LNCaP clone FGC (cell line): ENCODE measurements around the gene CCDC50.

Source experiments
- DNase-seq: peaks from one replicate; pipeline ENCODE4 v3.0.0-alpha.2; 2011; ENCODE audit warnings: low read depth
- H3K4me3 ChIP-seq: 2 replicates; pipeline ENCODE4 v1.5.1; 2011; ENCODE audit warnings: mild to moderate bottlenecking, low read depth, low read length, control low read depth
- CTCF ChIP-seq: IDR thresholded peaks from 2 replicates; pipeline ENCODE4 v1.5.1; 2012; ENCODE audit warnings: mild to moderate bottlenecking; ENCODE audit not compliant: control insufficient read depth, insufficient read depth; ENCODE audit errors: extremely low read depth

The CCDC50 gene

GRCh38 chr3:191438150-191438814 lies 109.1 kb downstream of the CCDC50 start:
- TF ChIP-seq CTCF: no peak
- no peak overlapping the region for H3K4me3 ChIP-seq

DNA sequence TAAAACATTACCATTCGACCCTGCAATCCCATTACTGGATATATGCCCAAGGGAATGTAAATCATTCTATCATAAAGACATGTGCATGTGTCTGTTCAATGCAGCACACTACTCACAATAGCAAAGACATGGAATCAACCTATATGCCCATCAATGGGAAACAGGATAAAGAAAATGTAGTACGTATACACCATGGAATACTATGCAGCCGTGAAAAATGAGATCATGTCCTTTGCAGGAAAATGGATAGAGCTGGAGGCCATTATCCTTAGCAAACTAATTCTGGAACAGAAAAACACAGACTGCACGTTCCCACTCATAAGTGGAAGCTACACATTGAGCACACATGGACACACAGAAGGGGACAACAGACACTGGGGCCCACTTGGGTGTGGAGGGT lies 111.3 kb downstream of the CCDC50 start:
- no peak overlapping the region for H3K4me3 ChIP-seq
- TF ChIP-seq CTCF: no peak
- DNase-seq: no peak

More at GRCh38 chr3:191438150-191438814, 109.1 kb downstream of the CCDC50 start:
- no peak for DNase-seq

- no peak for TF ChIP-seq CTCF
Measured at GRCh38 chr3:191441687-191442086, 112.5 kb downstream of the CCDC50 start.

DNA sequence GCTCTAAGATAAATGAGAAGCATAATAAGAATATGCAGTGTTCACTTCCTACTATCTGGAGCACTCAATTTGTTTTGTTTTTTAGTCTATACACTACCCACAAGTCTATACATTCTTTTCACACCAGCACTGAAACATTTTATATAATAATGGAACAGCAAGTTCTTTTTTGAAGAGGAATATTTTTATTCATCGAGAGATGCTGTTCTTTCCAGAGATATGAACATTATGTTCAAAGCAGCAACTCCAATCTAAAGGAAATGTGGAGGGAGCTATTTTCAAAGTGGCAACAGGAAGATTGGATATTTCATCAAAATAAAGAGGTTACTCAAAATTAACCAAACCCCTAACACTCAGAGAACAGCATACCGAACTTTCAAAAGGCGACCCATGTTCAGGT lies 115.4 kb downstream of the CCDC50 start:
- no peak for TF ChIP-seq CTCF
- no peak for DNase-seq
- H3K4me3 ChIP-seq: no peak overlapping the region

More at GRCh38 chr3:191441687-191442086, 112.5 kb downstream of the CCDC50 start:
- no peak overlapping the region for H3K4me3 ChIP-seq
- DNase-seq: no peak
